IPS DF 4.7 (cell line): ENCODE measurements around the gene INTS6L.
"Not testable (repeated sequence)": the region's sequence is repeated elsewhere in the genome, so short reads cannot be mapped to it uniquely, and the experiment has no call there.

Source experiments
- DNase-seq: peaks from one replicate; pipeline ENCODE4 v3.0.0-alpha.2; 2013; ENCODE audit warnings: low spot score; ENCODE audit errors: extremely low read depth

The INTS6L gene

GRCh38 chrX:135522878-135523693 is 2.6 kb downstream of the INTS6L start:
- DNase-seq: no peak

GRCh38 chrX:135528254-135528653 is 7.8 kb downstream of the INTS6L start:
- no peak for DNase-seq

GRCh38 chrX:135528756-135529155 is 8.3 kb downstream of the INTS6L start:
- no peak for DNase-seq

- DNase-seq: no peak
Measured at GRCh38 chrX:135530097-135530496, 9.6 kb downstream of the INTS6L start.

GRCh38 chrX:135531813-135532212 is 11.4 kb downstream of the INTS6L start:
- DNase-seq: no peak

- DNase-seq: no peak
Measured at GRCh38 chrX:135535077-135535940, 14.8 kb downstream of the INTS6L start.

GRCh38 chrX:135536877-135537276 is 16.4 kb downstream of the INTS6L start:
- no peak for DNase-seq

- no peak for DNase-seq
Measured at GRCh38 chrX:135541351-135541750, 20.9 kb downstream of the INTS6L start.

- DNase-seq: no peak
Measured at GRCh38 chrX:135543172-135543571, 22.7 kb downstream of the INTS6L start.

- no peak for DNase-seq
Measured at GRCh38 chrX:135543924-135544323, 23.5 kb downstream of the INTS6L start.

GRCh38 chrX:135544338-135544948 is 24.0 kb downstream of the INTS6L start:
- DNase-seq: no peak

GRCh38 chrX:135547767-135548166 is 27.3 kb downstream of the INTS6L start:
- no peak for DNase-seq

- no peak for DNase-seq
Measured at GRCh38 chrX:135549519-135549918, 29.1 kb downstream of the INTS6L start.

GRCh38 chrX:135556055-135556454 is 35.6 kb downstream of the INTS6L start:
- DNase-seq: no peak

GRCh38 chrX:135557344-135557743 is 36.9 kb downstream of the INTS6L start:
- DNase-seq: no peak

- DNase-seq: no peak
Measured at GRCh38 chrX:135572436-135572835, 52.0 kb downstream of the INTS6L start.

- no peak for DNase-seq
Measured at GRCh38 chrX:135581496-135581895, 61.0 kb downstream of the INTS6L start.

GRCh38 chrX:135585153-135585552 is 64.7 kb downstream of the INTS6L start:
- DNase-seq: no peak

GRCh38 chrX:135591871-135592270 is 71.4 kb downstream of the INTS6L start:
- no peak for DNase-seq

GRCh38 chrX:135594049-135594448 is 73.6 kb downstream of the INTS6L start:
- DNase-seq: not testable (repeated sequence)

GRCh38 chrX:135594453-135594852 is 74.0 kb downstream of the INTS6L start:
- not testable (repeated sequence) for DNase-seq

- no peak for DNase-seq
Measured at GRCh38 chrX:135595543-135595942, 75.1 kb downstream of the INTS6L start.
